Measurements from ENCODE around the gene TRIM62.
A peak's percentile ranks its signal among the peaks of the same experiment; 100 is the strongest.

TRIM62 gene

GRCh38 chr1:33155877-33156538 lies 25.8 kb downstream of the TRIM62 start:
- ATAC-seq (ENCODE audit: insufficient read depth, low read depth), result no peak
- H2AFZ ChIP-seq (ENCODE audit: low read depth, low read length), result no peak overlapping the region
- no peak overlapping the region for H3K9ac ChIP-seq (ENCODE audit: low read depth, low read length)
- no peaks in the 10 kb centered on the region for H3K9me3 ChIP-seq (ENCODE audit: insufficient read depth, low read length, severe bottlenecking)
- peaks cover 19% of the 10 kb centered on the region for H3K4me1 ChIP-seq (ENCODE audit: insufficient read depth, low read length)
- no peak overlapping the region for H3K4me3 ChIP-seq (ENCODE audit: low read depth in 1 of 2, low read length in 2 of 2)
- H3K27me3 ChIP-seq (ENCODE audit: insufficient read depth, low read length, poor library complexity), result no peaks in the 10 kb centered on the region
- no peak overlapping the region for H3K4me2 ChIP-seq (ENCODE audit: insufficient read depth, low read length)
- no peaks in the 10 kb centered on the region for H3K79me2 ChIP-seq (ENCODE audit: insufficient read depth, low read length)
- no peak overlapping the region for H3K27ac ChIP-seq (ENCODE audit: low read length)
- no peak for TF ChIP-seq EZH2 (IDR thresholded peaks at IDR 0.05; ENCODE audit: borderline replicate concordance, low read depth, low read length, severe bottlenecking)
- TF ChIP-seq, protein P1, sequence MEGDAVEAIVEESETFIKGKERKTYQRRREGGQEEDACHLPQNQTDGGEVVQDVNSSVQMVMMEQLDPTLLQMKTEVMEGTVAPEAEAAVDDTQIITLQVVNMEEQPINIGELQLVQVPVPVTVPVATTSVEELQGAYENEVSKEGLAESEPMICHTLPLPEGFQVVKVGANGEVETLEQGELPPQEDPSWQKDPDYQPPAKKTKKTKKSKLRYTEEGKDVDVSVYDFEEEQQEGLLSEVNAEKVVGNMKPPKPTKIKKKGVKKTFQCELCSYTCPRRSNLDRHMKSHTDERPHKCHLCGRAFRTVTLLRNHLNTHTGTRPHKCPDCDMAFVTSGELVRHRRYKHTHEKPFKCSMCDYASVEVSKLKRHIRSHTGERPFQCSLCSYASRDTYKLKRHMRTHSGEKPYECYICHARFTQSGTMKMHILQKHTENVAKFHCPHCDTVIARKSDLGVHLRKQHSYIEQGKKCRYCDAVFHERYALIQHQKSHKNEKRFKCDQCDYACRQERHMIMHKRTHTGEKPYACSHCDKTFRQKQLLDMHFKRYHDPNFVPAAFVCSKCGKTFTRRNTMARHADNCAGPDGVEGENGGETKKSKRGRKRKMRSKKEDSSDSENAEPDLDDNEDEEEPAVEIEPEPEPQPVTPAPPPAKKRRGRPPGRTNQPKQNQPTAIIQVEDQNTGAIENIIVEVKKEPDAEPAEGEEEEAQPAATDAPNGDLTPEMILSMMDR (IDR thresholded peaks at IDR 0.05; ENCODE audit: borderline replicate concordance, extremely low read depth, low read length, poor library complexity, severe bottlenecking), result no peak
- DNase-seq, result no peak
- H4K20me1 ChIP-seq (ENCODE audit: insufficient read depth, low read length), result peaks cover 3% of the 10 kb centered on the region
- H3K36me3 ChIP-seq (ENCODE audit: insufficient read depth, low read length), result peaks cover 27% of the 10 kb centered on the region

DNA sequence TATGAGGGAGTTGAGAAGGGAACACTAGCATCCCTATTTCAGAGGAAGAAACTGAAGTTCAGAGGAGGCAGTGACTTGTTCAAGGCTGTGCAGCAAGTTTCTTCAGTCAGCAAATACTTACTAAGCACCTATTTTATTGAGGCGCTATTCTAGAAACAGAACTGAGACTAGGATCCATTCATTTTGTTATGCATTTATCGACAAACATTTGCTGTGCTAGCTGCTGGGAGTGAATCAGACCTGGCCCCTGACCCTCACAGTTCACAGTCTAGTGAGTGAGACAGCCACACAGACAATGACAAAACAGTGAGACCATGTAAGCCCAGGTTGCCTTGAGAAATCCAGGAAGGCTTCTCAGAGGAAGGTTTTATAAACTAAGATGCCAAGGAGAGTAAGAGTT lies 28.2 kb downstream of the TRIM62 start:
- ATAC-seq (ENCODE audit: insufficient read depth, low read depth) (no peak), DNase-seq (no peak)
- Histone ChIP-seq H3K36me3 (ENCODE audit: insufficient read depth, low read length) (peaks cover 26% of the 10 kb centered on the region), H3K4me2 (ENCODE audit: insufficient read depth, low read length) (peak overlapping the region; percentile 28; the same call in 1 of the 2 replicates), H3K9me3 (ENCODE audit: insufficient read depth, low read length, severe bottlenecking) (no peaks in the 10 kb centered on the region), H3K79me2 (ENCODE audit: insufficient read depth, low read length) (no peaks in the 10 kb centered on the region), H3K4me3 (ENCODE audit: low read depth in 1 of 2, low read length in 2 of 2) (no peak overlapping the region), H3K4me1 (ENCODE audit: insufficient read depth, low read length) (peaks cover 19% of the 10 kb centered on the region), H3K27me3 (ENCODE audit: insufficient read depth, low read length, poor library complexity) (no peaks in the 10 kb centered on the region), H3K9ac (ENCODE audit: low read depth, low read length) (peak overlapping the region; percentile 27), H2AFZ (ENCODE audit: low read depth, low read length) (0 out of 2 replicates have a peak overlapping the region, but pooled peaks have one; percentile 27), H3K27ac (ENCODE audit: low read length) (peak overlapping the region; percentile 82), H4K20me1 (ENCODE audit: insufficient read depth, low read length) (peaks cover 3% of the 10 kb centered on the region; the same call in 1 of the 2 replicates)
- no peak for TF ChIP-seq EZH2 (IDR thresholded peaks at IDR 0.05; ENCODE audit: borderline replicate concordance, low read depth, low read length, severe bottlenecking)
- TF ChIP-seq, protein P1 (IDR thresholded peaks at IDR 0.05; ENCODE audit: borderline replicate concordance, extremely low read depth, low read length, poor library complexity, severe bottlenecking), result no peak

- peak; percentile 89 for DNase-seq
- peak; percentile 99 for ATAC-seq (ENCODE audit: insufficient read depth, low read depth)
Observed at GRCh38 chr1:33152685-33153432, 29.0 kb downstream of the TRIM62 start.

More at GRCh38 chr1:33152685-33153432, 29.0 kb downstream of the TRIM62 start:
- Histone ChIP-seq H3K4me3 (ENCODE audit: low read depth in 1 of 2, low read length in 2 of 2) (no peak overlapping the region), H3K27ac (ENCODE audit: low read length) (peak overlapping the region; percentile 82), H3K4me1 (ENCODE audit: insufficient read depth, low read length) (peaks cover 19% of the 10 kb centered on the region), H3K27me3 (ENCODE audit: insufficient read depth, low read length, poor library complexity) (no peaks in the 10 kb centered on the region), H3K4me2 (ENCODE audit: insufficient read depth, low read length) (peak overlapping the region; percentile 28; the same call in 1 of the 2 replicates), H3K36me3 (ENCODE audit: insufficient read depth, low read length) (peaks cover 18% of the 10 kb centered on the region), H4K20me1 (ENCODE audit: insufficient read depth, low read length) (peaks cover 3% of the 10 kb centered on the region; the same call in 1 of the 2 replicates), H2AFZ (ENCODE audit: low read depth, low read length) (no peak overlapping the region), H3K9me3 (ENCODE audit: insufficient read depth, low read length, severe bottlenecking) (no peaks in the 10 kb centered on the region), H3K9ac (ENCODE audit: low read depth, low read length) (peak overlapping the region; percentile 27), H3K79me2 (ENCODE audit: insufficient read depth, low read length) (no peaks in the 10 kb centered on the region)
- TF ChIP-seq, protein P1 (IDR thresholded peaks at IDR 0.05; ENCODE audit: borderline replicate concordance, extremely low read depth, low read length, poor library complexity, severe bottlenecking), result no peak
- TF ChIP-seq EZH2 (IDR thresholded peaks at IDR 0.05; ENCODE audit: borderline replicate concordance, low read depth, low read length, severe bottlenecking), result no peak

Data from DND-41 (cell line).